Fibroblast of lung (primary cell): ENCODE data around the gene ELAVL2. TPM values are rescaled to one million over a fixed set of nuclear protein-coding genes. Genes with fewer than 3 reads are reported as not detected.

Source experiments
- DNase-seq, 2 donors: peaks; one replicate each; pipeline versions ENCODE4 v3.0.0 to v3.0.0-alpha.2; 2010; ENCODE audit warnings: low read depth in 2 of 2
- H2AFZ ChIP-seq: 2 replicates; pipeline ENCODE4 v1.5.1; 2012; ENCODE audit warnings: low read length, control low read depth, inconsistent platforms
- H3K27ac ChIP-seq: 2 replicates; pipeline ENCODE4 v1.5.1; 2011; ENCODE audit warnings: low read length, control low read depth; ENCODE audit not compliant: insufficient read depth
- H3K27me3 ChIP-seq: 2 replicates; pipeline ENCODE4 v1.5.1; 2011; ENCODE audit warnings: mild to moderate bottlenecking, low read length; ENCODE audit not compliant: control insufficient read depth, insufficient read depth
- H3K36me3 ChIP-seq: 2 replicates; pipeline ENCODE4 v1.5.1; 2011; ENCODE audit warnings: low read length; ENCODE audit not compliant: control insufficient read depth, insufficient read depth
- H3K4me1 ChIP-seq: 2 replicates; pipeline ENCODE4 v1.5.1; 2011; ENCODE audit warnings: low read length; ENCODE audit not compliant: control insufficient read depth, insufficient read depth; ENCODE audit errors: extremely low read depth
- H3K4me2 ChIP-seq: 2 replicates; pipeline ENCODE4 v1.5.1; 2011; ENCODE audit warnings: low read length, control low read depth; ENCODE audit not compliant: insufficient read depth; ENCODE audit errors: extremely low read depth
- H3K4me3 ChIP-seq, 4 experiments: fragments of 200-600 bp in 1 of 4; sonication (generic) in 1 of 4; replicated peaks in 1 of 4; 2 replicates each; pipeline ENCODE4 v1.5.1; 2011 to 2016; ENCODE audit warnings: low read length in 4 of 4, low read depth in 3 of 4, mild to moderate bottlenecking in 3 of 4, control low read depth in 2 of 4, inconsistent platforms in 1 of 4, mixed read lengths in 1 of 4; ENCODE audit not compliant: insufficient read depth in 1 of 4; ENCODE audit errors: control extremely low read depth in 1 of 4
- H3K79me2 ChIP-seq: 2 replicates; pipeline ENCODE4 v1.5.1; 2012; ENCODE audit warnings: mild to moderate bottlenecking, low read length, inconsistent platforms; ENCODE audit not compliant: control insufficient read depth, insufficient read depth
- H3K9ac ChIP-seq: 2 replicates; pipeline ENCODE4 v1.5.1; 2011; ENCODE audit warnings: mild to moderate bottlenecking, low read length, control low read depth; ENCODE audit not compliant: insufficient read depth
- H3K9me3 ChIP-seq: 2 replicates; pipeline ENCODE4 v1.5.1; 2012; ENCODE audit warnings: low read depth, low read length; ENCODE audit not compliant: control insufficient read depth, insufficient read depth
- H4K20me1 ChIP-seq: 2 replicates; pipeline ENCODE4 v1.5.1; 2011; ENCODE audit warnings: low read length; ENCODE audit not compliant: control insufficient read depth, insufficient read depth; ENCODE audit errors: extremely low read depth
- CTCF ChIP-seq, 2 donors: IDR thresholded peaks in 1 of 2; conservative IDR thresholded peaks in 1 of 2; 1 replicate in 1 of 2; 2 replicates in 1 of 2; pipeline ENCODE4 v1.5.1; 2011 to 2012; ENCODE audit warnings: low read length in 2 of 2, control low read depth in 1 of 2, inconsistent platforms in 1 of 2, low read depth in 1 of 2, mild to moderate bottlenecking in 1 of 2
- EZH2 ChIP-seq: IDR thresholded peaks from 2 replicates; pipeline ENCODE4 v1.5.1; 2012; ENCODE audit warnings: low read length, control low read depth, mild to moderate bottlenecking; ENCODE audit errors: missing control alignments
- polyA minus RNA-seq: library from RNA; depleted of rRNA, polyadenylated mRNA; stranded (reverse); fragments of >200 nt; gene quantifications from 2 replicates; pipeline ENCODE4 v1.2.3, GENCODE V29; 2011; ENCODE audit warnings: low replicate concordance
- polyA plus RNA-seq, 2 donors: library from polyadenylated mRNA; depleted of rRNA in 1 of 2; stranded (reverse) in 1 of 2; unstranded in 1 of 2; fragments of >200 nt; gene quantifications; 2 replicates each; pipeline ENCODE4 v1.2.1, GENCODE V29; 2011 to 2012; ENCODE audit warnings: missing spikeins in 1 of 2
- total RNA-seq: library from RNA; depleted of rRNA; stranded (reverse); fragments of >200 nt; gene quantifications from 2 replicates; pipeline ENCODE4 v1.2.1, GENCODE V29; 2014

The ELAVL2 gene
- total RNA-seq (under 0.01 and 0.26 TPM in 2 replicates), polyA plus RNA-seq (0.02 and 0.03 TPM in 2 replicates), polyA minus RNA-seq (not detected in 2 replicates)
- not detected in 2 replicates for polyA plus RNA-seq (2012)

GRCh38 chr9:23826120-23826629 lies at the start of gene ELAVL2:
Gene ELAVL2 (minus strand): TSS chr9:23826240. CDS start chr9:23762234, 64,006 bp downstream.
- TF ChIP-seq EZH2 (no peak), CTCF (conservative IDR thresholded peaks at IDR 0.05 in 1 of 2, IDR thresholded peaks at IDR 0.05 in 1 of 2; ENCODE audit: low read depth in 1 of 2, low read length in 2 of 2) (no peak)
- H3K4me3 ChIP-seq = peak within 1 kb of the TSS in 3 of 4 experiments; percentile 6 to 65 (median 53)
- DNase-seq = peak; percentile 91 to 96
- H3K79me2 ChIP-seq = no peaks in the 10 kb centered on the region
- no peaks in the 10 kb centered on the region for H3K4me1 ChIP-seq
- peak within 1 kb of the TSS; percentile 54 for H3K4me2 ChIP-seq
- peaks cover 16% of the 10 kb centered on the region for H3K27me3 ChIP-seq
- H3K9ac ChIP-seq = no peak within 1 kb of the TSS
- H2AFZ ChIP-seq = no peak within 1 kb of the TSS
- no peaks in the 10 kb centered on the region for H3K9me3 ChIP-seq
- H3K36me3 ChIP-seq = no peaks in the 10 kb centered on the region
- no peak within 1 kb of the TSS for H3K27ac ChIP-seq
- H4K20me1 ChIP-seq = no peaks in the 10 kb centered on the region

- no peak overlapping the region for H3K27ac ChIP-seq
- no peaks in the 10 kb centered on the region for H3K4me1 ChIP-seq
- no peaks in the 10 kb centered on the region for H3K27me3 ChIP-seq
- no peaks in the 10 kb centered on the region for H3K36me3 ChIP-seq
- H2AFZ ChIP-seq = no peak overlapping the region
- no peak overlapping the region for H3K4me2 ChIP-seq
- H4K20me1 ChIP-seq = no peaks in the 10 kb centered on the region
- H3K79me2 ChIP-seq = no peaks in the 10 kb centered on the region
- no peaks in the 10 kb centered on the region for H3K9me3 ChIP-seq
- H3K4me3 ChIP-seq = no peak overlapping the region
- TF ChIP-seq EZH2 (no peak), CTCF (conservative IDR thresholded peaks at IDR 0.05 in 1 of 2, IDR thresholded peaks at IDR 0.05 in 1 of 2; ENCODE audit: low read depth in 1 of 2, low read length in 2 of 2) (no peak)
- H3K9ac ChIP-seq = no peak overlapping the region
- no peak for DNase-seq
Observed at GRCh38 chr9:23858234-23858633, 32.2 kb upstream of the ELAVL2 start.

GRCh38 chr9:23855873-23856604 lies 30.0 kb upstream of the ELAVL2 start:
- Histone ChIP-seq H3K79me2 (no peaks in the 10 kb centered on the region), H3K27me3 (no peaks in the 10 kb centered on the region), H3K4me2 (no peak overlapping the region), H3K4me1 (no peaks in the 10 kb centered on the region), H2AFZ (no peak overlapping the region), H3K27ac (no peak overlapping the region), H4K20me1 (no peaks in the 10 kb centered on the region), H3K9me3 (no peaks in the 10 kb centered on the region), H3K4me3 (no peak overlapping the region), H3K36me3 (no peaks in the 10 kb centered on the region), H3K9ac (no peak overlapping the region)
- no peak for DNase-seq
- no peak for TF ChIP-seq EZH2
- no peak for TF ChIP-seq CTCF (conservative IDR thresholded peaks at IDR 0.05 in 1 of 2, IDR thresholded peaks at IDR 0.05 in 1 of 2; ENCODE audit: low read depth in 1 of 2, low read length in 2 of 2)
